Measurements from ENCODE around the gene CNTRL. TPM values are rescaled to one million over a fixed set of nuclear protein-coding genes. Genes with fewer than 3 reads are reported as not detected.
A peak's percentile ranks its signal among the peaks of the same experiment; 100 is the strongest.

The CNTRL gene
- total RNA-seq, 4 donors from 2014 or later = 9.9 to 23.0 (median 15.4) TPM

DNA sequence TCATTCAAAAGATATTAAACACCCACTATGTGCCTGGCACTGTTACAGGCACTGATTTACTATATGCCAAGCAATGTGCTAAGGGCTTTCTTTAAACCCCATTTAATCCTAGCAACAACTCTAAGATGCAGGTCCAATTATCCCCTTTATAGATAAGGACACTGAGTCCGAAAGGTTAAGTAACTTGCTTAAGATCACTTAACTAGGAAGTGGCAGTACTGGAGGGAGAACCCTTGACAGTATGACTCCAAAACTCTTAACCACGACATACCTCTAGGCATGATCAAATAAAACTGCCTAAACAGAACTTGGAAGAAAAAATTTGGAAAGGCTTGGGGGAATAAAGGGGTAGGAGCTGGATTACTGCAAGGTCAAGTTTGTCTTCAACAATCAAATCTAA, 125.2 kb downstream of the CNTRL start:
- 22 to 35% methylated on average over 2 of the region's 2 CpGs for WGBS, 2 donors
- Histone ChIP-seq H3K9me3 (no peaks in the 10 kb centered on the region), H3K4me3 (replicated peaks in 1 of 3) (peak overlapping the region in 2 of 3 donors; percentile 88 to 92), H3K27me3 (no peaks in the 10 kb centered on the region), H3K27ac (peak overlapping the region in 1 of 3 donors; percentile 98), H3K4me1 (peaks cover 45 to 55% of the 10 kb centered on the region in 2 donors), H3K36me3 (no peaks in the 10 kb centered on the region)
- no peak for TF ChIP-seq POLR2A (IDR thresholded peaks at IDR 0.05)
- TF ChIP-seq, protein P1, sequence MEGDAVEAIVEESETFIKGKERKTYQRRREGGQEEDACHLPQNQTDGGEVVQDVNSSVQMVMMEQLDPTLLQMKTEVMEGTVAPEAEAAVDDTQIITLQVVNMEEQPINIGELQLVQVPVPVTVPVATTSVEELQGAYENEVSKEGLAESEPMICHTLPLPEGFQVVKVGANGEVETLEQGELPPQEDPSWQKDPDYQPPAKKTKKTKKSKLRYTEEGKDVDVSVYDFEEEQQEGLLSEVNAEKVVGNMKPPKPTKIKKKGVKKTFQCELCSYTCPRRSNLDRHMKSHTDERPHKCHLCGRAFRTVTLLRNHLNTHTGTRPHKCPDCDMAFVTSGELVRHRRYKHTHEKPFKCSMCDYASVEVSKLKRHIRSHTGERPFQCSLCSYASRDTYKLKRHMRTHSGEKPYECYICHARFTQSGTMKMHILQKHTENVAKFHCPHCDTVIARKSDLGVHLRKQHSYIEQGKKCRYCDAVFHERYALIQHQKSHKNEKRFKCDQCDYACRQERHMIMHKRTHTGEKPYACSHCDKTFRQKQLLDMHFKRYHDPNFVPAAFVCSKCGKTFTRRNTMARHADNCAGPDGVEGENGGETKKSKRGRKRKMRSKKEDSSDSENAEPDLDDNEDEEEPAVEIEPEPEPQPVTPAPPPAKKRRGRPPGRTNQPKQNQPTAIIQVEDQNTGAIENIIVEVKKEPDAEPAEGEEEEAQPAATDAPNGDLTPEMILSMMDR (IDR thresholded peaks at IDR 0.05) = no peak
- intact Hi-C loops (cut with DNase I) = no loop called here
- no peak for DNase-seq

DNA sequence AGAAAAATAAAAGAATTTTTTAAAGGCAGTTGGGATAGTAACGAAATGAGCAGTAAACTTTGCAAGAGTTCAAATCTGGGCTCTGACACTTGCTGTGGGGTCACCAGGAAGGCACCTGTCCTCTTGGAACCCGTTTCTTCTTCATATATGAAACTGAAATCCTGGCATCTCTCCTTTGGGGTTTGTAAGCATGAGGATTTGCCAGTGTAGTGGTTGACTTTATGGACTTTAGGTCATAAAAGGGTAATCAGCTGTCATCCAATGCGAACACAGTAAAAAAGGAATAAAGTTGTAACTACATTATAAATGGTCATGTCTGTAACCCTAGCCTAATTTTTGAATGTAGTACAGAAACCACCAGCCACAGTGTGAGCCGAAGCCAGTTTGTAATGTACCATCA, 125.6 kb downstream of the CNTRL start:
- TF ChIP-seq, protein P1 (IDR thresholded peaks at IDR 0.05) = no peak
- no peak for TF ChIP-seq POLR2A (IDR thresholded peaks at IDR 0.05)
- H3K9me3 ChIP-seq = no peaks in the 10 kb centered on the region
- DNase-seq = no peak
- peaks cover 41 to 51% of the 10 kb centered on the region in 2 donors for H3K4me1 ChIP-seq
- WGBS, 2 donors = 26 to 27% methylated on average over 4 of the region's 4 CpGs
- no peaks in the 10 kb centered on the region for H3K36me3 ChIP-seq
- H3K27ac ChIP-seq = peak overlapping the region in 1 of 3 donors; percentile 98
- intact Hi-C loops (cut with DNase I) = no loop called here
- H3K4me3 ChIP-seq (replicated peaks in 1 of 3) = peak overlapping the region; percentile 88 to 99 (median 92)
- no peaks in the 10 kb centered on the region for H3K27me3 ChIP-seq

DNA sequence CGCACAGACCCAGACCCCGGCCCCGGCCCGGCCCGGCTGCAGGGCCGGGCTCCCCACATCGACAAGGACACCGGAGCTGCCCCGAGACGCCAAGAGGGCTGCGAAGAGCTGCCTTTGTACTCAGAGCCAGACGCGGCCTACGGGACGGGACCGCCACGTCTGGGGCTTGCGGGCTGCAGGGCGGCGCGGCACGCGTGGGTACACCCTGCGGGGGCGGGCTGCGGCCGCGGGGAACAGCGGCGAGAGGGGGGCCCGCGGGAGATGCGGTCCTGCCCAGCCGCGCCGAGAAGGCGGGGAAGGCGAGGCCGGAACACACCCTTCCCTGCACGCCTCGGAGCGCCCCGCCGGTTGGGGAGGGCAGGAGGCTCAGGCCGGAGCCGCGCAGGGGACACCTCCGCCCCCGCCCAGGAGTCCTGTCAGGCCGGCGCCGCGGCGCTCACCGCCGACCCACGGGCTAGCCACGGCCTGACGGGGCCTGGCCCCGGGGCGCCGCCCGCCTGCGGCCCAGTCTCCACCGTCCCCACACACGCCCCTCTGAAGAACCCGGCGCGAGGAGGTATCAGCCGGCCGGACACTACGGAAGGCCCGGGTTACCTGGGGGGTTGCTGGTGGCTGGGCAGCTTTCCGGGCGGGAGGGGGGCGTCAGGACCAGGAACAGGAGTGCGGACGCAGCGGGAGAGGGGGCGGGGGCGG, 126.4 kb downstream of the CNTRL start:
- WGBS, 2 donors = 0% methylated on average over 1 to 7 of the region's 81 CpGs
- Histone ChIP-seq H3K9me3 (no peaks in the 10 kb centered on the region), H3K4me1 (peaks cover 37 to 43% of the 10 kb centered on the region in 2 donors), H3K27ac (peak overlapping the region; percentile 94 to 98 (median 96)), H3K36me3 (no peaks in the 10 kb centered on the region), H3K27me3 (no peaks in the 10 kb centered on the region), H3K4me3 (replicated peaks in 1 of 3) (peak overlapping the region; percentile 88 to 99 (median 92))
- DNase-seq = peak; percentile 57 to 62
- TF ChIP-seq, protein P1 (IDR thresholded peaks at IDR 0.05) = no peak
- no peak for TF ChIP-seq POLR2A (IDR thresholded peaks at IDR 0.05)
- intact Hi-C loops (cut with DNase I) = no loop called here

DNA sequence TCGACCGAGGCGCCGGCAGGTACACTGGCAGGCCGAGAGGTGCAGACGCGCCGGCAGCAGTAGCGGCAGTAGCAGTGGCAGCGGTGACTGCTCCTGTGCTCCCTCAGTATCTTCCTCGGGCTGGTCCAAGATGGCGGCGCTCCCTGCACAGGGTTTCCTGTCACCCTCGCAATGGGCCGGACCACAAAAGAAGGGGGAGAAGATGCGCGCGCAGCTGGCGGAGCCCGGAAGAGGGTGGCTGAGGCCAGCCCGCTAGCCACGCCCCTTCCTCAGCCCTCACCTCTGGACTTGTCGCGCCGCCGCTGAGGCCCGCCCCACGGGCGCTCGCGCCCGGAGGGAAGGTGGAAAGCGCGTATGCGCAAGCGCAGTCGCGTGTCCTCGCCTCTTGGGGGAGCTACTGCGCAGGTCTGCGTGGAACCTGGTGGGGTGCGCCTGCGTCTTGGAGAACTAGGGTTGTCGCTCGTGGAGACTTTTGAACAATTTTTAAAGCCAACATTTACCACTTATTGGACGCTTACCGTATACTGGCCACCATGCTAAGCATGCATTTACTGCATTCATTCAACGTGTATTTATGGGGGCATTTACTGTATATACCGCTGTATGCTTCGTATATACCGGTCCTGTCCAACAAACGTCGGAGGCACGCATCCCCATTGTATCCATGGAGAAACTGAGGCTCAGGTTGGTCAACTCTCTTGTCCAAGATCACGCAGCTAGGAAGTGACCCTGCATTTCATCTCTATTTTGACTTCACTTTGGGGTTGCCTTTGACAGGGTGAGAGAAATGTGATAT, 127.2 kb downstream of the CNTRL start, which contains the start of gene RAB14:
Gene RAB14, minus strand, starts transcription at position 132 of the 796 bp plus-strand sequence. CDS start 8,457 bp downstream, outside the sequence.
- H3K4me1 ChIP-seq = peaks cover 33 to 35% of the 10 kb centered on the region in 2 donors
- no peaks in the 10 kb centered on the region for H3K36me3 ChIP-seq
- no peaks in the 10 kb centered on the region for H3K27me3 ChIP-seq
- intact Hi-C loops (cut with DNase I) = no loop called here
- TF ChIP-seq POLR2A (IDR thresholded peaks at IDR 0.05) = peak in 1 of 2 donors; percentile 91
- TF ChIP-seq, protein P1 (IDR thresholded peaks at IDR 0.05) = peak in 4 of 6 experiments; percentile 29 to 55 (median 50)
- no peaks in the 10 kb centered on the region for H3K9me3 ChIP-seq
- peak; percentile 100 for DNase-seq
- peak within 1 kb of the TSS; percentile 94 to 98 (median 96) for H3K27ac ChIP-seq
- 3 to 6% methylated on average over 18 to 47 of the region's 55 CpGs for WGBS, 2 donors
- peak within 1 kb of the TSS; percentile 88 to 99 (median 92) for H3K4me3 ChIP-seq (replicated peaks in 1 of 3)

Measured in thyroid gland (tissue), 4 donors.